Measurements from ENCODE around the gene SMAGP.

The SMAGP gene

DNA sequence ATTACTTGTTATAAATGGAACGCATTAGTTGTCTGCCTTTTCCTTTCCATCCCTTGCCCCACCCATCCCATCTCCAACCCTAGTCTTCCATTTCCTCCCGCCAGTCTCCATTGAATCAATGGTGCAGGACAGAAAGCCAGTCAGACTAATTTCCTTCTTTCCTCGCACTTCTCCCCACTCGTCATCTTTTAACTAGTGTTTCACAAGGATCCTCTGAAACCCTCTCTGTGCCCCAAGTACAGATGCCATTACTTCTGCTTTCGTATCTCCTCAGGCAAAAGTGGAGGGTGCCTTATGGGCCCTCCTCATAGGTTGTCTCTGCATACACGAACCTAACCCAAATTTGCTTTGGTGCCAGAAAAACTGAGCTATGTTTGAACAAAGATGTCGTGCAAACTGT is 27.3 kb downstream of the SMAGP start:
- in situ Hi-C loops (cut with HindIII; ENCODE audit: low sequenced_read_pairs): no loop called here

DNA sequence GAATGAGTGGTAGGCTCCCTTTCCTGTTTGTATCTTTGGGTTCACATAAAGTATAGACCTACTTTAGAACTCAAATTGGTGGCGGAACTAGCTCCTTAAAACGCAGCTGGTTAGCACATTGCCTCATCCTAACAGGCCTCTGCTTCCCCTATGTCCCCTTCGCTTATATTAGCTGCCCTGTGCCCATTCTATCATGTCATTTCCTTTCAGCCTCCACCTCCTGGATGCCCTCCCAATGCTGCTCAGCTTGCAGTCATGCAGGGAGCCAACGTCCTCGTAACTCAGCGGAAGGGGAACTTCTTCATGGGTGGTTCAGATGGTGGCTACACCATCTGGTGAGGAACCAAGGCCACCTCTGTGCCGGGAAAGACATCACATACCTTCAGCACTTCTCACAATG is 28.1 kb downstream of the SMAGP start:
- H3K4me3 ChIP-seq (ENCODE audit: low read depth, low read length): no peak overlapping the region
- DNase-seq (ENCODE audit: low read depth, low spot score): no peak
- TF ChIP-seq, protein P1, sequence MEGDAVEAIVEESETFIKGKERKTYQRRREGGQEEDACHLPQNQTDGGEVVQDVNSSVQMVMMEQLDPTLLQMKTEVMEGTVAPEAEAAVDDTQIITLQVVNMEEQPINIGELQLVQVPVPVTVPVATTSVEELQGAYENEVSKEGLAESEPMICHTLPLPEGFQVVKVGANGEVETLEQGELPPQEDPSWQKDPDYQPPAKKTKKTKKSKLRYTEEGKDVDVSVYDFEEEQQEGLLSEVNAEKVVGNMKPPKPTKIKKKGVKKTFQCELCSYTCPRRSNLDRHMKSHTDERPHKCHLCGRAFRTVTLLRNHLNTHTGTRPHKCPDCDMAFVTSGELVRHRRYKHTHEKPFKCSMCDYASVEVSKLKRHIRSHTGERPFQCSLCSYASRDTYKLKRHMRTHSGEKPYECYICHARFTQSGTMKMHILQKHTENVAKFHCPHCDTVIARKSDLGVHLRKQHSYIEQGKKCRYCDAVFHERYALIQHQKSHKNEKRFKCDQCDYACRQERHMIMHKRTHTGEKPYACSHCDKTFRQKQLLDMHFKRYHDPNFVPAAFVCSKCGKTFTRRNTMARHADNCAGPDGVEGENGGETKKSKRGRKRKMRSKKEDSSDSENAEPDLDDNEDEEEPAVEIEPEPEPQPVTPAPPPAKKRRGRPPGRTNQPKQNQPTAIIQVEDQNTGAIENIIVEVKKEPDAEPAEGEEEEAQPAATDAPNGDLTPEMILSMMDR (IDR thresholded peaks at IDR 0.05; ENCODE audit: low read depth, low read length): no peak
- in situ Hi-C loops (cut with HindIII; ENCODE audit: low sequenced_read_pairs): no loop called here

More for the DNA sequence above, 27.3 kb downstream of the SMAGP start:
- no peak overlapping the region for H3K4me3 ChIP-seq (ENCODE audit: low read depth, low read length)
- TF ChIP-seq, protein P1 (IDR thresholded peaks at IDR 0.05; ENCODE audit: low read depth, low read length): no peak
- DNase-seq (ENCODE audit: low read depth, low spot score): no peak

DNA sequence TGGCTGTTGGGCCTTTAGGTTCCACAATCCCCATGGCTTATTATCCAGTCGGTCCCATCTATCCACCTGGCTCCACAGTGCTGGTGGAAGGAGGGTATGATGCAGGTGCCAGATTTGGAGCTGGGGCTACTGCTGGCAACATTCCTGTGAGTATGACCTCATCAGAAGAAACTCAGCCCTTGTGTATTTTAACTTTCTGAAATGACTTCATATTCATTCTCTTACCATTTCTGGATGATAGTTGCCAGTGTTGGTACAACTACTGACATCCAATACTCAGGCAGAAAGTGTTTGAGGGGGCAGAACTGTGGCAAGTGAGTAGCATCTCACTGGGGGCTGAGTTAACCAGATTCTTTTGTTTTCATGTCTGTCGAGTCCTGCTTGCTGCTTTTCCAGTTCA is 29.2 kb downstream of the SMAGP start:
- TF ChIP-seq, protein P1 (IDR thresholded peaks at IDR 0.05; ENCODE audit: low read depth, low read length): no peak
- DNase-seq (ENCODE audit: low read depth, low spot score): no peak
- in situ Hi-C loops (cut with HindIII; ENCODE audit: low sequenced_read_pairs): no loop called here
- H3K4me3 ChIP-seq (ENCODE audit: low read depth, low read length): no peak overlapping the region

DNA sequence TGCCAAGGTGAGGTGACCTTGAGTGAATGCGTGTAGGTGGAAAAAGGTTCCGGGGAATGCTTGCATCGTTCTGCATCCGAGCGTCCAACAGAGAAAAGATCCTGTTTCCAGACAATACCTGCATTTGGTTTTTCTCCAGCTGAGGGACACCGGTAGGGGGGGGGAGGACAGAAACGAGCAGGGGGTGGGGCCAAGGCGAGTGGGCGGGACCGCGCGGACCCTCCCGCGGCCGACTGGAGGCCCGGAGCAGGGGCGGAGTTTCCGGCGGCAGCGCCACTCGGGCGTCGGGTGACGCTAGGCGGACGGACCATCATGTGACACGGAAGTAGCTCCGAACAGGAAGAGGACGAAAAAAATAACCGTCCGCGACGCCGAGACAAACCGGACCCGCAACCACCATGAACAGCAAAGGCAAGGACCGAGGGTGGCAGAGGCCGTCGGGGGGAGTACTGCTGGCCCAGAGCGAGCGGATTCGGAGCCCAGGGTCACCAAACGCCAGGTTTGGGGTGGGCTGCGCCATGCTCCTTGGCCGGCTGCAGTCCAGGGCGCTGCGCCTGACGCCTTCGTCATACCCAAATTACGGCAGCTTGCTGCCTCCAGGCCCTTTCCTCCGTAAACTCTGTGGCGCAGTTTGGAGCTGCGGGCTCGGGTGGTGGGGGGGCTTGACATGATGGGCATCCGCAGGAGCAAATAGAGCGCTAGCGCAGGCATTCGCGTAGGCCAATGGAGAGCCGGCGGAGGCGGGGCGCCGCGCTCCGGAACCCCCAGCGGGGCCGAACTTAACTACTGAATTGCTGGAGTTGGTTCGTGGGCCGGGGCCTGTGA is 31.5 kb downstream of the SMAGP start, which contains the start of gene DAZAP2:
Gene DAZAP2, plus strand, starts transcription at position 317 of the 825 bp plus-strand sequence. Its CDS starts 82 bp downstream, at position 399.
- peak; percentile 96 for DNase-seq (ENCODE audit: low read depth, low spot score)
- in situ Hi-C loops (cut with HindIII; ENCODE audit: low sequenced_read_pairs): no loop called here
- TF ChIP-seq, protein P1 (IDR thresholded peaks at IDR 0.05; ENCODE audit: low read depth, low read length): no peak
- peak within 1 kb of the TSS; percentile 100 for H3K4me3 ChIP-seq (ENCODE audit: low read depth, low read length)

DNA sequence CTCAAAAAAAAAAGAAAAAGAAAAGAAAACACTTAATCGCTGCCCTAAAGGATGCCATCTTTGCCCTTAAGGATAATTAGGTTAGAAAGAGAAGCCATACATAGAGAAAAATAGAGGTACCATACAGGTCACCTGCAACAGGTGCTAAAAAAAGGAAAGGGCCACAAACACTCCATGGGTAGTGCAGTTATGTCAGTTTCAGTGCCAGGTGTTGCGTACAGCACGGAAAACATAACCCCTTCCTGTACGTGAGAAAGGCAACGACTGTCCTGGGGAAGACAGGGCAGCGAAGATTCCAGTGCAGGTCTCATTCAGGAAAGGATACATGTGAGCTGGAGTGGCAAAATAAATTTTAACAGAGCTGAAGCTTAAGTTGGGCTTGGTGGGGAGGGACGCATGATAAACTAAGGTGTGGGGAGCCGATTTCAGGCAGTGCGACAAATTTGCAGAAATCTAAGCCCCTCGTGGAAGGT is 32.1 kb downstream of the SMAGP start:
- DNase-seq (ENCODE audit: low read depth, low spot score): no peak
- H3K4me3 ChIP-seq (ENCODE audit: low read depth, low read length): peak overlapping the region; percentile 100
- TF ChIP-seq, protein P1 (IDR thresholded peaks at IDR 0.05; ENCODE audit: low read depth, low read length): no peak
- in situ Hi-C loops (cut with HindIII; ENCODE audit: low sequenced_read_pairs): no loop called here

DNA sequence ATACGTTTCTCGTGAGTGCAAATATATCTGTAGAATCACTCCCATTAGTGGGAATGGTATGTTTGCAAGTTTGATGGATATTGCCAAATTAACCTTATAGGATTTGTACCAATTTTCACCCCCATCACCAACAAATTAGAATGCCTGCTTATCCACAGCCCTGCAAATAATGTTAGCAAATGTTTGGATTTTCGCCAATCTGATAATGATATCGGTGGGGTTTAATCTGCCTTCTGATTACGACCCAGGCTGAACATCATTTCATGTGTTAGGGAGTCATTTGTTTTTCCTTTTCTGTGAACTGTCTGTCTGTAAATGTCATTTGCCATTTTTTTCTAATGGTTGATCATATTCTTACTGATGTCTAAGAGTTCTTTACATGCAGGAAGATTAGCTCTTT is 35.7 kb downstream of the SMAGP start:
- in situ Hi-C loops (cut with HindIII; ENCODE audit: low sequenced_read_pairs): no loop called here
- TF ChIP-seq, protein P1 (IDR thresholded peaks at IDR 0.05; ENCODE audit: low read depth, low read length): no peak
- DNase-seq (ENCODE audit: low read depth, low spot score): no peak
- H3K4me3 ChIP-seq (ENCODE audit: low read depth, low read length): no peak overlapping the region

Data from astrocyte of the spinal cord (primary cell).